Measurements from ENCODE around the gene SHB. TPM values are rescaled to one million over a fixed set of nuclear protein-coding genes. Genes with fewer than 3 reads are reported as not detected.

Gene SHB
- total and polyA plus RNA-seq, 2 donors from 2014 or later: 16.4 to 39.8 TPM

DNA sequence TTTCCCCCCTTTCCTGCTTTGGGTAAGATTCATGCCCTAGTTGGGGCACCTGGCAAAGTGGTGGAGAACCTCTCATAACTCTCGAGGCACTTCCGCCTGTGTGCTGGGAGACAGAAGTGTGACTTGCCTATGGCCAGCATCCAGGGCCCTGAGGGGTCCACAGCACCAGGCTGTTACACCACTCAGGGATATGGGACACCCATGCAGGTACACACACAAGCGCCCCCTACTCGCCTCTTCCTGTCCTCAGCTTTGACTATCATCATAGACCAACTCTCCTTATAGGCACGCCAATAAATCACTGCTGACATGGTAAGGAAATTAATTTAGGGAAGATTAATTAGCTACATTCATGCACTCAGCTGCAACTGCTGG is 45.4 kb downstream of the SHB start:
- H3K27me3 ChIP-seq (ENCODE audit: control insufficient read depth, insufficient read depth, low read length): no peaks in the 10 kb centered on the region
- TF ChIP-seq, protein P1, sequence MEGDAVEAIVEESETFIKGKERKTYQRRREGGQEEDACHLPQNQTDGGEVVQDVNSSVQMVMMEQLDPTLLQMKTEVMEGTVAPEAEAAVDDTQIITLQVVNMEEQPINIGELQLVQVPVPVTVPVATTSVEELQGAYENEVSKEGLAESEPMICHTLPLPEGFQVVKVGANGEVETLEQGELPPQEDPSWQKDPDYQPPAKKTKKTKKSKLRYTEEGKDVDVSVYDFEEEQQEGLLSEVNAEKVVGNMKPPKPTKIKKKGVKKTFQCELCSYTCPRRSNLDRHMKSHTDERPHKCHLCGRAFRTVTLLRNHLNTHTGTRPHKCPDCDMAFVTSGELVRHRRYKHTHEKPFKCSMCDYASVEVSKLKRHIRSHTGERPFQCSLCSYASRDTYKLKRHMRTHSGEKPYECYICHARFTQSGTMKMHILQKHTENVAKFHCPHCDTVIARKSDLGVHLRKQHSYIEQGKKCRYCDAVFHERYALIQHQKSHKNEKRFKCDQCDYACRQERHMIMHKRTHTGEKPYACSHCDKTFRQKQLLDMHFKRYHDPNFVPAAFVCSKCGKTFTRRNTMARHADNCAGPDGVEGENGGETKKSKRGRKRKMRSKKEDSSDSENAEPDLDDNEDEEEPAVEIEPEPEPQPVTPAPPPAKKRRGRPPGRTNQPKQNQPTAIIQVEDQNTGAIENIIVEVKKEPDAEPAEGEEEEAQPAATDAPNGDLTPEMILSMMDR (IDR thresholded peaks at IDR 0.05; ENCODE audit: borderline replicate concordance, extremely low read depth, insufficient read depth): no peak
- peaks cover 0 to 2% (median 0%) of the 10 kb centered on the region in 3 donors for H3K36me3 ChIP-seq (ENCODE audit: control insufficient read depth in 2 of 3, insufficient read depth in 3 of 3, low read length in 3 of 3)
- DNase-seq (no peak), FAIRE-seq (no peak)
- no peak overlapping the region for H3K4me3 ChIP-seq (ENCODE audit: low read length in 3 of 3)
- no peak overlapping the region for H3K27ac ChIP-seq (ENCODE audit: low read depth in 2 of 2, low read length in 2 of 2)
- H3K9me3 ChIP-seq (ENCODE audit: control insufficient read depth in 2 of 3, insufficient read depth in 1 of 3, low read length in 3 of 3): no peaks in the 10 kb centered on the region
- intact Hi-C loops (cut with DNase I): no loop called here
- peaks cover 15 to 54% (median 52%) of the 10 kb centered on the region in 3 donors for H3K4me1 ChIP-seq (ENCODE audit: control insufficient read depth in 2 of 3, insufficient read depth in 2 of 3, low read depth in 1 of 3, low read length in 3 of 3)
- no peak overlapping the region for H3K9ac ChIP-seq (ENCODE audit: low read length in 3 of 3)

DNA sequence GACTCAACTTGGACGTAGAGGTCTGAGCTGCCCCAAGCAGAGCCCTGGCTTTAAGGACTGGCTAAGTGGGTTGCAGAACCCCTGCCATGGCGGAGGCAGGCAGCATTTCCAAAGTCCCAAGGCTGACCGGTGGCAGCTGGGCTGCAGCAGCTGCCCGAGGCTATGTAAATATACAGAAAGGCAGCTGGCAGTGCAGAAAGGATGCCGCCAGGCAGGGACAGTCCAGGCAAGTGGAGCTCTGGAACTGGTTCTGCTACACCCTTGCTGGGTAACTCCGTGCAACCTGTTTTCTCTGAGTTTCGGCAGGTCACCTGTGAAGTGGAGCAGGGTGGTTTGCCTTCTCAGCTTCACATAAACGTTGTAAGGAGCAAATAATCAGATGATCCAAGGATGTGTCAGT is 46.0 kb downstream of the SHB start:
- Histone ChIP-seq H3K36me3 (ENCODE audit: control insufficient read depth in 2 of 3, insufficient read depth in 3 of 3, low read length in 3 of 3) (peaks cover 0 to 2% (median 0%) of the 10 kb centered on the region in 3 donors), H3K4me1 (ENCODE audit: control insufficient read depth in 2 of 3, insufficient read depth in 2 of 3, low read depth in 1 of 3, low read length in 3 of 3) (peaks cover 15 to 56% (median 55%) of the 10 kb centered on the region in 3 donors), H3K9me3 (ENCODE audit: control insufficient read depth in 2 of 3, insufficient read depth in 1 of 3, low read length in 3 of 3) (no peaks in the 10 kb centered on the region), H3K27me3 (ENCODE audit: control insufficient read depth, insufficient read depth, low read length) (no peaks in the 10 kb centered on the region), H3K4me3 (ENCODE audit: low read length in 3 of 3) (no peak overlapping the region), H3K27ac (ENCODE audit: low read depth in 2 of 2, low read length in 2 of 2) (peak overlapping the region in 1 of 2 donors; percentile 45), H3K9ac (ENCODE audit: low read length in 3 of 3) (no peak overlapping the region)
- TF ChIP-seq, protein P1 (IDR thresholded peaks at IDR 0.05; ENCODE audit: borderline replicate concordance, extremely low read depth, insufficient read depth): no peak
- DNase-seq (peak in 4 of 5 donors; percentile 73 to 79 (median 78)), FAIRE-seq (no peak)
- intact Hi-C loops (cut with DNase I): no loop called here

DNA sequence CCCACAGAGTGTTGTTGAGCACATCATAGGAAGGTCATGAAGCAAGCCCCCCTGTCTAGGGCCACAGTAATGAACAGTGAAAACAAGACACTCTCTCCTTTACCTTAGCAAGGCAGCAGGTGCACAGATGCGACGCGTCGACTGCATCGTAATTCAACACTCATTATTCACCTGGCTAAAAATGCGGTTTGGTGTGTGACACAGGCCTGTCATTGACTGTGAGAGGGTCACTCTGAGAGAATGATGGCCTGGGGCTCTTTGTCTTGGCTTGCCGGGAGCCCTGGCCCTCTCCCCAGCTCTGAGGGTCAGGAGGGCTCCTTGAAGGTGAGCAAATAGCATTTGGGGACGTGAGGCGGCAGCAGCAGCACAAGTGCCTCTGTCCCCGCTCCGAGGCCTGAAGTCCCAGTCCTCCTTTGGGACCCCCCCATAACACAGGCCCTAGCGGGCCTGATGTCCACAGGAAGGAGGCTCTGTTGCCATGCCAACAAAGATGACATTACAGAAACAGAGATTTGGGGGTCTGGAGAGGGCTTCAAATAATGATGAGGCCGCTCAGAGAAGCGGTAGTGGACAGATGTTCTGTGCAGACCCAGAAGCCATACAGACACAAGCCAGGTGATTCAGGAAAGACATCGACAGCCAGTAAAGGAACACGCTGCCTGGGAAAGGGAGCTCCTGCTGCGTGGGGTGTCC is 46.7 kb downstream of the SHB start:
- Histone ChIP-seq H3K9me3 (ENCODE audit: control insufficient read depth in 2 of 3, insufficient read depth in 1 of 3, low read length in 3 of 3) (no peaks in the 10 kb centered on the region), H3K27ac (ENCODE audit: low read depth in 2 of 2, low read length in 2 of 2) (no peak overlapping the region), H3K27me3 (ENCODE audit: control insufficient read depth, insufficient read depth, low read length) (no peaks in the 10 kb centered on the region), H3K4me3 (ENCODE audit: low read length in 3 of 3) (no peak overlapping the region), H3K4me1 (ENCODE audit: control insufficient read depth in 2 of 3, insufficient read depth in 2 of 3, low read depth in 1 of 3, low read length in 3 of 3) (peaks cover 15 to 58% (median 56%) of the 10 kb centered on the region in 3 donors), H3K9ac (ENCODE audit: low read length in 3 of 3) (peak overlapping the region in 1 of 3 donors; percentile 3), H3K36me3 (ENCODE audit: control insufficient read depth in 2 of 3, insufficient read depth in 3 of 3, low read length in 3 of 3) (peaks cover 0 to 2% (median 0%) of the 10 kb centered on the region in 3 donors)
- intact Hi-C loops (cut with DNase I): no loop called here
- no peak for FAIRE-seq
- TF ChIP-seq, protein P1 (IDR thresholded peaks at IDR 0.05; ENCODE audit: borderline replicate concordance, extremely low read depth, insufficient read depth): no peak
- DNase-seq: no peak
